Urinary bladder (tissue), 4 donors: ENCODE results near the gene ABCC4. TPM values are rescaled to one million over a fixed set of nuclear protein-coding genes. Genes with fewer than 3 reads are reported as not detected.
"Not testable (repeated sequence)": the region's sequence is repeated elsewhere in the genome, so short reads cannot be mapped to it uniquely, and the experiment has no call there.

Source experiments
- DNase-seq: peaks from one replicate; pipeline ENCODE4 v3.0.0-alpha.2; 2015; ENCODE audit errors: extremely low spot score
- H3K27ac ChIP-seq: one replicate; pipeline ENCODE4 v1.5.1; 2013; ENCODE audit warnings: low read depth, mild to moderate bottlenecking, moderate library complexity
- H3K36me3 ChIP-seq: one replicate; pipeline ENCODE4 v1.6.1; 2013; ENCODE audit warnings: mild to moderate bottlenecking, moderate library complexity; ENCODE audit not compliant: insufficient read depth
- H3K4me1 ChIP-seq: one replicate; pipeline ENCODE4 v1.6.1; 2013; ENCODE audit warnings: mild to moderate bottlenecking, moderate library complexity; ENCODE audit not compliant: insufficient read depth
- H3K4me3 ChIP-seq: one replicate; pipeline ENCODE4 v1.5.1; 2013; ENCODE audit warnings: low read depth, low read length
- WGBS: extraction: QIAGEN DNeasy Blood & Tissue Kit; methylation state at CpG from one replicate; pipeline ENCODE4 v1.1.7; 2013; 5-methylcytosine and 5-hydroxymethylcytosine counted together
- polyA plus RNA-seq: library from polyadenylated mRNA; stranded (reverse); fragments of 200-250 nt; gene quantifications from one replicate; pipeline ENCODE4 v1.2.3, GENCODE V29; 2013
- total RNA-seq: library from RNA; depleted of rRNA; stranded (reverse); fragments of >200 nt; gene quantifications from one replicate; pipeline ENCODE4 v1.2.3, GENCODE V29; 2014
- donor health status: healthy with polysubstance abuse.
- donor health status: healthy.

The ABCC4 gene
- total and polyA plus RNA-seq, 2 donors, result 31.4 to 32.5 TPM

GRCh38 chr13:95284436-95284835, 16.8 kb downstream of the ABCC4 start:
- H3K27ac ChIP-seq, result no peak overlapping the region
- peaks cover 2% of the 10 kb centered on the region for H3K4me1 ChIP-seq
- H3K4me3 ChIP-seq, result no peak overlapping the region
- no peaks in the 10 kb centered on the region for H3K36me3 ChIP-seq
- 84% methylated on average over 4 of the region's 4 CpGs for WGBS
- DNase-seq, result no peak

- Histone ChIP-seq H3K4me1 (peaks cover 4% of the 10 kb centered on the region), H3K4me3 (no peak overlapping the region), H3K27ac (no peak overlapping the region), H3K36me3 (no peaks in the 10 kb centered on the region)
- 87% methylated on average over 3 of the region's 3 CpGs for WGBS
- DNase-seq, result no peak
Measured at GRCh38 chr13:95279016-95279415, 22.2 kb downstream of the ABCC4 start.

GRCh38 chr13:95276037-95276505, 25.2 kb downstream of the ABCC4 start:
- H3K27ac ChIP-seq, result no peak overlapping the region
- peaks cover 4% of the 10 kb centered on the region for H3K4me1 ChIP-seq
- no peak overlapping the region for H3K4me3 ChIP-seq
- no peaks in the 10 kb centered on the region for H3K36me3 ChIP-seq
- 87% methylated on average over 4 of the region's 4 CpGs for WGBS
- no peak for DNase-seq

GRCh38 chr13:95275322-95276036, 25.8 kb downstream of the ABCC4 start:
- H3K4me3 ChIP-seq, result no peak overlapping the region
- H3K36me3 ChIP-seq, result no peaks in the 10 kb centered on the region
- 64% methylated on average over 4 of the region's 4 CpGs for WGBS
- no peak for DNase-seq
- H3K27ac ChIP-seq, result peak overlapping the region; percentile 76
- peaks cover 4% of the 10 kb centered on the region for H3K4me1 ChIP-seq

- not testable (repeated sequence) for DNase-seq, H3K4me1 ChIP-seq, H3K4me3 ChIP-seq, H3K36me3 ChIP-seq
- peak overlapping the region; percentile 39 for H3K27ac ChIP-seq
- WGBS, result 66% methylated on average over 12 of the region's 12 CpGs
Measured at GRCh38 chr13:95273592-95274132, 27.6 kb downstream of the ABCC4 start.

- WGBS, result 63% methylated on average over 7 of the region's 7 CpGs
- H3K27ac ChIP-seq, result peak overlapping the region; percentile 68
- not testable (repeated sequence) for H3K4me1 ChIP-seq, H3K36me3 ChIP-seq, H3K4me3 ChIP-seq, DNase-seq
Measured at GRCh38 chr13:95272076-95272475, 29.2 kb downstream of the ABCC4 start.

- 76% methylated on average over 3 of the region's 3 CpGs for WGBS
- H3K4me1 ChIP-seq, result no peaks in the 10 kb centered on the region
- no peaks in the 10 kb centered on the region for H3K36me3 ChIP-seq
- no peak overlapping the region for H3K4me3 ChIP-seq
- DNase-seq, result no peak
- H3K27ac ChIP-seq, result no peak overlapping the region
Measured at GRCh38 chr13:95269756-95270155, 31.5 kb downstream of the ABCC4 start.

- peak overlapping the region; percentile 52 for H3K27ac ChIP-seq
- not testable (repeated sequence) for H3K4me1 ChIP-seq, H3K4me3 ChIP-seq, DNase-seq, H3K36me3 ChIP-seq
- WGBS, result 80% methylated on average over 16 of the region's 16 CpGs
Measured at GRCh38 chr13:95268343-95269065, 32.7 kb downstream of the ABCC4 start.

- H3K4me1 ChIP-seq, result no peaks in the 10 kb centered on the region
Measured at GRCh38 chr13:95267662-95268342, 33.4 kb downstream of the ABCC4 start.

GRCh38 chr13:95264225-95264624, 37.0 kb downstream of the ABCC4 start:
- 91% methylated on average over 3 of the region's 3 CpGs for WGBS

More at GRCh38 chr13:95267662-95268342, 33.4 kb downstream of the ABCC4 start:
- Histone ChIP-seq H3K36me3 (no peaks in the 10 kb centered on the region), H3K4me3 (no peak overlapping the region), H3K27ac (no peak overlapping the region)
- no peak for DNase-seq
- WGBS, result 35% methylated on average over 6 of the region's 6 CpGs

GRCh38 chr13:95262837-95263384, 38.3 kb downstream of the ABCC4 start:
- Histone ChIP-seq H3K27ac (no peak overlapping the region), H3K4me1 (no peaks in the 10 kb centered on the region), H3K36me3 (no peaks in the 10 kb centered on the region), H3K4me3 (no peak overlapping the region)
- WGBS, result 96% methylated on average over 9 of the region's 9 CpGs
- DNase-seq, result no peak

More at GRCh38 chr13:95264225-95264624, 37.0 kb downstream of the ABCC4 start:
- no peak overlapping the region for H3K27ac ChIP-seq
- H3K4me3 ChIP-seq, result no peak overlapping the region
- H3K36me3 ChIP-seq, result no peaks in the 10 kb centered on the region
- no peaks in the 10 kb centered on the region for H3K4me1 ChIP-seq
- DNase-seq, result no peak

- H3K4me3 ChIP-seq, result no peak overlapping the region
- H3K27ac ChIP-seq, result no peak overlapping the region
- WGBS, result 87% methylated on average over 3 of the region's 3 CpGs
- no peaks in the 10 kb centered on the region for H3K4me1 ChIP-seq
- H3K36me3 ChIP-seq, result no peaks in the 10 kb centered on the region
- DNase-seq, result no peak
Measured at GRCh38 chr13:95261956-95262355, 39.3 kb downstream of the ABCC4 start.

GRCh38 chr13:95260031-95260525, 41.2 kb downstream of the ABCC4 start:
- no peak overlapping the region for H3K4me3 ChIP-seq
- H3K36me3 ChIP-seq, result no peaks in the 10 kb centered on the region
- no peaks in the 10 kb centered on the region for H3K4me1 ChIP-seq
- 95% methylated on average over 7 of the region's 7 CpGs for WGBS
- H3K27ac ChIP-seq, result no peak overlapping the region
- no peak for DNase-seq
